ENCODE results near the gene PIGQ.
A peak's percentile ranks its signal among the peaks of the same experiment; 100 is the strongest.

The PIGQ gene

GRCh38 chr16:567373-568256 lies 2.2 kb upstream of the PIGQ start:
- TF ChIP-seq, protein P1, sequence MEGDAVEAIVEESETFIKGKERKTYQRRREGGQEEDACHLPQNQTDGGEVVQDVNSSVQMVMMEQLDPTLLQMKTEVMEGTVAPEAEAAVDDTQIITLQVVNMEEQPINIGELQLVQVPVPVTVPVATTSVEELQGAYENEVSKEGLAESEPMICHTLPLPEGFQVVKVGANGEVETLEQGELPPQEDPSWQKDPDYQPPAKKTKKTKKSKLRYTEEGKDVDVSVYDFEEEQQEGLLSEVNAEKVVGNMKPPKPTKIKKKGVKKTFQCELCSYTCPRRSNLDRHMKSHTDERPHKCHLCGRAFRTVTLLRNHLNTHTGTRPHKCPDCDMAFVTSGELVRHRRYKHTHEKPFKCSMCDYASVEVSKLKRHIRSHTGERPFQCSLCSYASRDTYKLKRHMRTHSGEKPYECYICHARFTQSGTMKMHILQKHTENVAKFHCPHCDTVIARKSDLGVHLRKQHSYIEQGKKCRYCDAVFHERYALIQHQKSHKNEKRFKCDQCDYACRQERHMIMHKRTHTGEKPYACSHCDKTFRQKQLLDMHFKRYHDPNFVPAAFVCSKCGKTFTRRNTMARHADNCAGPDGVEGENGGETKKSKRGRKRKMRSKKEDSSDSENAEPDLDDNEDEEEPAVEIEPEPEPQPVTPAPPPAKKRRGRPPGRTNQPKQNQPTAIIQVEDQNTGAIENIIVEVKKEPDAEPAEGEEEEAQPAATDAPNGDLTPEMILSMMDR (IDR thresholded peaks at IDR 0.05; ENCODE audit: insufficient read depth, low read length, missing control alignments), result no peak
- CTCF ChIA-PET, result interaction anchor here (1.4 kb wide), 1 partner anchor 9 kb away, joined by 5 read pairs; no protein-coding TSS in a partner anchor
- POLR2A ChIA-PET, result interaction anchor here (0.9 kb wide), 1 partner anchor 10 kb away, joined by 3 read pairs; no protein-coding TSS in a partner anchor
- H3K4me3 ChIP-seq (ENCODE audit: low read depth, low read length), result no peak overlapping the region
- no peak for DNase-seq (ENCODE audit: low read depth, low spot score)

- POLR2A ChIA-PET, result interaction anchor here (0.6 to 1.0 kb wide), 2 partner anchors 27 to 30 kb away, joined by 3 read pairs; no protein-coding TSS in a partner anchor
- TF ChIP-seq, protein P1 (IDR thresholded peaks at IDR 0.05; ENCODE audit: insufficient read depth, low read length, missing control alignments), result no peak
- DNase-seq (ENCODE audit: low read depth, low spot score), result no peak
- CTCF ChIA-PET, result interaction anchor here (0.6 to 1.5 kb wide), 3 partner anchors 8 to 98 kb away, joined by 3 to 4 read pairs (median 3); no protein-coding TSS in a partner anchor
- H3K4me3 ChIP-seq (ENCODE audit: low read depth, low read length), result peak overlapping the region; percentile 77
Measured at GRCh38 chr16:568401-569258, 1.1 kb upstream of the PIGQ start.

GRCh38 chr16:572865-573650 lies 3.3 kb downstream of the PIGQ start:
- TF ChIP-seq, protein P1 (IDR thresholded peaks at IDR 0.05; ENCODE audit: insufficient read depth, low read length, missing control alignments), result no peak
- CTCF ChIA-PET, result interaction anchor here (1.5 kb wide), 1 partner anchor 9 kb away, joined by 3 read pairs; no protein-coding TSS in a partner anchor
- POLR2A ChIA-PET, result no interaction called here
- H3K4me3 ChIP-seq (ENCODE audit: low read depth, low read length), result no peak overlapping the region
- no peak for DNase-seq (ENCODE audit: low read depth, low spot score)

DNA sequence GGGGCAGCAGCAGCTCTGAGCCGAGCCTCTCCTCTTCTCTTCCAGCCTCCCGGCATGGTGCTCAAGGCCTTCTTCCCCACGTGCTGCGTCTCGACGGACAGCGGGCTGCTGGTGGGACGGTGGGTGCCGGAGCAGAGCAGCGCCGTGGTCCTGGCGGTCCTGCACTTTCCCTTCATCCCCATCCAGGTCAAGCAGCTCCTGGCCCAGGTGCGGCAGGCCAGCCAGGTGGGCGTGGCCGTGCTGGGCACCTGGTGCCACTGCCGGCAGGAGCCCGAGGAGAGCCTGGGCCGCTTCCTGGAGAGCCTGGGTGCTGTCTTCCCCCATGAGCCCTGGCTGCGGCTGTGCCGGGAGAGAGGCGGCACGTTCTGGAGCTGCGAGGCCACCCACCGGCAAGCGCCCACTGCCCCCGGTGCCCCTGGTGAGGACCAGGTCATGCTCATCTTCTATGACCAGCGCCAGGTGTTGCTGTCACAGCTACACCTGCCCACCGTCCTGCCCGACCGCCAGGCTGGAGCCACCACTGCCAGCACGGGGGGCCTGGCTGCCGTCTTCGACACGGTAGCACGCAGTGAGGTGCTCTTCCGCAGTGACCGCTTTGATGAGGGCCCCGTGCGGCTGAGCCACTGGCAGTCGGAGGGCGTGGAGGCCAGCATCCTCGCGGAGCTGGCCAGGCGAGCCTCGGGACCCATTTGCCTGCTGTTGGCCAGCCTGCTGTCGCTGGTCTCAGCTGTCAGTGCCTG lies 4.4 kb downstream of the PIGQ start:
- ChIA-PET CTCF (interaction anchor here (0.6 kb wide), 1 partner anchor 28 kb away, joined by 3 read pairs; no protein-coding TSS in a partner anchor), POLR2A (no interaction called here)
- TF ChIP-seq, protein P1 (IDR thresholded peaks at IDR 0.05; ENCODE audit: insufficient read depth, low read length, missing control alignments), result no peak
- no peak for DNase-seq (ENCODE audit: low read depth, low spot score)
- H3K4me3 ChIP-seq (ENCODE audit: low read depth, low read length), result no peak overlapping the region

DNA sequence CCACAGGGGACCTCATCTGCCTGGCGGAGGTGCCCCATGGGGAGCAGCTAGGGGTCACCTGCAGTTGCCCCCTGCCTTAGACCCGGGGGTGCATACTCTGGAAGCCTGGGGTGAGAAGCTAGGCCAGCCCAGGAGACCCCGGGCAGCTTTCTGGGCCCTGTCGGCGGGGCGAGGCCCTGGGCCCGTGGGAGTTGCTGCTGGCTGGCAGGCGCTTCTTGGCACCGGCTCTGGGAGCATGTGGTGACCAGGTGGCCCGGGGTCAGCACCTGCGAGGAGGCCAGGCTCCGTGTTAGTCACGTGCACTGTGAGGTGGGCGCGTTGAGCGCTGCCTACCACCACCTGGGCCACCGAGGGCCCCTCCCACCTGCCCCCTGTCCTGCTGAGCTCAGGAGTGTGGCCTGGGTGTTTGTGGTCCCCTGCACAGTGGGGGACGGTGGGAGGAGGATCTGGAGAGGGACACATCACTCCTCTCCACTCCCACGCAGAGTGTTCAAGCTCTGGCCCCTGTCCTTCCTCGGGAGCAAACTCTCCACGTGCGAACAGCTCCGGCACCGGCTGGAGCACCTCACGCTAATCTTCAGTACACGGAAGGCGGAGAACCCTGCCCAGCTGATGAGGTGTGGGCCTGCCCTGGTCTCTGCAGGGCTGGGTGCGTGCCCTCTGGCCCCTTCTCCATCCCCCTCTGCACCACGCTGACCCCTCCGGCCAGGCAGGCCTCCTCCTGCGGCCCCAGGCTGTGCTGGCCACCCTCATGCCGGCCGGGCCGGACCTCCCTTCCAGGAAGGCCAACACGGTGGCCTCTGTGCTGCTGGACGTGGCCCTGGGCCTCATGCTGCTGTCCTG lies 5.8 kb downstream of the PIGQ start:
- POLR2A ChIA-PET, result no interaction called here
- no peak overlapping the region for H3K4me3 ChIP-seq (ENCODE audit: low read depth, low read length)
- TF ChIP-seq, protein P1 (IDR thresholded peaks at IDR 0.05; ENCODE audit: insufficient read depth, low read length, missing control alignments), result no peak
- CTCF ChIA-PET, result interaction anchor here (0.7 to 1.4 kb wide), 2 partner anchors 10 to 86 kb away, joined by 3 to 4 read pairs; no protein-coding TSS in a partner anchor
- no peak for DNase-seq (ENCODE audit: low read depth, low spot score)
